Measurements from ENCODE around the gene ZSWIM1.

DNA sequence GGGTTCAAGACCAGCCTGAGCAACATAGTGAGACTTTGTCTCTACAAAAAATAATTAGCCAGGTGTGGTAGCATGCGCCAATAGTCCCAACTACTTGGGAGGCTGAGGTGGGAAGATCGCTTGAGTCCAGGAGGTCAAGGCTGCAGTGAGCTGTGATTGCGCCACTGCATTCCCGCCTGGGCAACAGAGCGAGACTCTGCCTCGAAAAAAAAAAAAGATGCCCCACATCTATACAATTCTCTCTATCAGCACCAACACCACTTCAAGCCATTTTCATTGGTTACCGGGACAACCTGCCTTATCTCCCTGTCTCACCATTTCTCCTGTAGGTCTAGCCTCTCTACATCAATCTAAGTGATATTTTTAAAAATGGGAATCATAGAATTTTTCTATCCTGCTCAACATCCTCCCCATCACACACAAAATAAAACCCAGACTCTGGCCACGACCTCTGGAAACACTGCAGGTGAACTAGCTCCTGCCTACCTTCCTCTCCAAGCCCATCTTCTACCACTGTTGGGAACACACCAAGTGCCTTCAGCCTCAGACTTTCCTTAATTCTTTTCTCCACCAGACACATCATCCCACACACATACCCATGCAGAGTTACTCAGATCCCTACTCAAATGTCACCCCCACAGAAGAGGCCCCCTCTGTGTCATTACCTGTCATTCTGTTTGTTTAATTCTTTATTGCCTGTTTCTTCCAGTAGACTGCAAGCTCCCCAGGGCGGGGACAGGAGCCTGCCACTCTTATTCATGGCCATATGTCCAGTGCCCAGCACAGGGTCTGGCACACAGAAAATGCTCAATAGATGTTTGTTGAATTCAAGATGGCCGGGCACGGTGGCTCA, 40.5 kb downstream of the ZSWIM1 start:
- TF ChIP-seq CTCF (IDR thresholded peaks at IDR 0.05) (no peak), ZFX (IDR thresholded peaks at IDR 0.05; ENCODE audit: borderline replicate concordance) (no peak)
